SU-DHL-6 (cell line): Measurements from ENCODE around the gene NETO1.

ENCODE experiments used
- CTCF ChIP-seq: fragments of 200-600 bp; sonication (generic); IDR thresholded peaks from one replicate; pipeline ENCODE4 v1.5.1; 2017; ENCODE audit warnings: antibody characterized with exemption, mild to moderate bottlenecking, low read length, moderate library complexity; ENCODE audit not compliant: insufficient read depth, poor library complexity, severe bottlenecking
- EZH2phosphoT487 ChIP-seq: fragments of 200-600 bp; sonication (generic), shearing (Covaris generic); conservative IDR thresholded peaks from 2 replicates; pipeline ENCODE4 v1.6.1; 2018; ENCODE audit warnings: mild to moderate bottlenecking, antibody characterized with exemption, low read length, moderate library complexity, mixed read lengths

DNA sequence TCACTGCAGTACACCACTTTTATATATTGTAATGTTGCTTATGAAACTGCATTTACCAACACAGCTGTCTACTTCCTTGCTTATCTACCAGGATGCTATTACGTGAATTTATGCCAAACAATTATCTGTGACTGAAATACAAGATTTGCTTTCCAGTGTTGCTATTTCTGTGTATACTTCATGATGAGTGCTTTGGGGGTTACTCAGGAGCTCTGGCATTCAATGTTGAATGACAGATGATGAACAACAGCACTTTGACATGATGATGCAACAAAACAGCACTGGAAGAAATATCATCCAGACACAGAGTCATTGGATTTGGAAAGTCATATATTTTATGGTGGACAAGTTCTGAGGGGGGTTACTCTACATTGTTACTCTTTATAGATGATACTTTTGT, 125.8 kb downstream of the NETO1 start:
- TF ChIP-seq CTCF = no peak
- no peak for TF ChIP-seq EZH2phosphoT487
